H9 (cell line): ENCODE data around the gene TPSB2. TPM values are rescaled to one million over a fixed set of nuclear protein-coding genes. Genes with fewer than 3 reads are reported as not detected.

Experiments used
- DNase-seq: peaks from one replicate; pipeline ENCODE4 v3.0.0-alpha.2; 2017
- H2AFZ ChIP-seq: one replicate; pipeline ENCODE4 v1.6.1; 2013; ENCODE audit warnings: mild to moderate bottlenecking, low read length, control low read depth, moderate library complexity
- H2AK5ac ChIP-seq: 2 replicates; pipeline ENCODE4 v1.6.1; 2013; ENCODE audit warnings: low read length, control low read depth, mixed read lengths; ENCODE audit not compliant: insufficient read length
- H2BK120ac ChIP-seq: one replicate; pipeline ENCODE4 v1.6.1; 2013; ENCODE audit warnings: low read depth, mild to moderate bottlenecking, low read length, control low read depth, inconsistent platforms; ENCODE audit not compliant: poor library complexity, severe bottlenecking
- H2BK12ac ChIP-seq: 2 replicates; pipeline ENCODE4 v1.6.1; 2013; ENCODE audit warnings: low read length, control low read depth, mixed read lengths, low read depth; ENCODE audit not compliant: insufficient read length
- H2BK15ac ChIP-seq: 2 replicates; pipeline ENCODE4 v1.6.1; 2013; ENCODE audit warnings: low read depth, low read length, control low read depth
- H2BK20ac ChIP-seq: one replicate; pipeline ENCODE4 v1.6.1; 2013; ENCODE audit warnings: low read depth, mild to moderate bottlenecking, low read length, control low read depth, inconsistent platforms; ENCODE audit not compliant: poor library complexity, severe bottlenecking
- H2BK5ac ChIP-seq: 2 replicates; pipeline ENCODE4 v1.6.1; 2013; ENCODE audit warnings: low read length, control low read depth, mixed read lengths; ENCODE audit not compliant: insufficient read length
- H3K14ac ChIP-seq: 2 replicates; pipeline ENCODE4 v1.6.1; 2013; ENCODE audit warnings: low read length, control low read depth; ENCODE audit not compliant: insufficient read depth
- H3K18ac ChIP-seq: 2 replicates; pipeline ENCODE4 v1.6.1; 2013; ENCODE audit warnings: low read depth, mild to moderate bottlenecking, mixed read lengths, low read length, control low read depth; ENCODE audit not compliant: insufficient read length
- H3K23ac ChIP-seq: 2 replicates; pipeline ENCODE4 v1.6.1; 2013; ENCODE audit warnings: low read length, control low read depth, mixed read lengths, low read depth; ENCODE audit not compliant: insufficient read length
- H3K23me2 ChIP-seq: 2 replicates; pipeline ENCODE4 v1.6.1; 2013; ENCODE audit warnings: low read depth, mild to moderate bottlenecking, mixed read lengths, low read length, control low read depth; ENCODE audit not compliant: insufficient read length, poor library complexity, severe bottlenecking
- H3K27ac ChIP-seq: 2 replicates; pipeline ENCODE4 v1.5.1; 2013; ENCODE audit warnings: low read length, control low read depth, mixed read lengths, low read depth; ENCODE audit not compliant: insufficient read length
- H3K27me3 ChIP-seq: 2 replicates; pipeline ENCODE4 v1.6.1; 2013; ENCODE audit warnings: low read length, control low read depth, inconsistent platforms; ENCODE audit not compliant: insufficient read depth
- H3K4ac ChIP-seq: 2 replicates; pipeline ENCODE4 v1.6.1; 2013; ENCODE audit warnings: low read depth, mild to moderate bottlenecking, control low read depth, inconsistent platforms, low read length, moderate library complexity
- H3K4me1 ChIP-seq: 2 replicates; pipeline ENCODE4 v1.6.1; 2013; ENCODE audit warnings: low read length, control low read depth, inconsistent platforms; ENCODE audit not compliant: insufficient read depth
- H3K4me2 ChIP-seq: 2 replicates; pipeline ENCODE4 v1.6.1; 2013; ENCODE audit warnings: low read length, control low read depth, mixed read lengths; ENCODE audit not compliant: insufficient read length, insufficient read depth
- H3K56ac ChIP-seq: 2 replicates; pipeline ENCODE4 v1.6.1; 2013; ENCODE audit warnings: low read depth, mild to moderate bottlenecking, mixed read lengths, low read length, control low read depth; ENCODE audit not compliant: insufficient read length
- H3K79me1 ChIP-seq: 2 replicates; pipeline ENCODE4 v1.6.1; 2013; ENCODE audit warnings: low read depth, mild to moderate bottlenecking, moderate library complexity, low read length, control low read depth, inconsistent platforms; ENCODE audit not compliant: insufficient read depth, poor library complexity, severe bottlenecking
- H3K79me2 ChIP-seq: 2 replicates; pipeline ENCODE4 v1.6.1; 2013; ENCODE audit warnings: low read length, control low read depth, inconsistent platforms; ENCODE audit not compliant: insufficient read depth
- H3K9ac ChIP-seq: 2 replicates; pipeline ENCODE4 v1.6.1; 2013; ENCODE audit warnings: low read length, control low read depth, mixed read lengths; ENCODE audit not compliant: insufficient read length; ENCODE audit errors: extremely low read depth
- H3K9me3 ChIP-seq: one replicate; pipeline ENCODE4 v1.6.1; 2013; ENCODE audit warnings: low read depth, low read length, inconsistent platforms; ENCODE audit not compliant: control insufficient read depth
- H3T11ph ChIP-seq: one replicate; pipeline ENCODE4 v1.6.1; 2013; ENCODE audit warnings: mild to moderate bottlenecking, low read length, control low read depth, inconsistent platforms
- H4K20me1 ChIP-seq: one replicate; pipeline ENCODE4 v1.6.1; 2013; ENCODE audit not compliant: control insufficient read depth, insufficient read length, insufficient read depth
- H4K5ac ChIP-seq: 2 replicates; pipeline ENCODE4 v1.6.1; 2013; ENCODE audit warnings: low read depth, mild to moderate bottlenecking, mixed read lengths, low read length, control low read depth; ENCODE audit not compliant: insufficient read length
- H4K8ac ChIP-seq: replicated peaks from 2 replicates; pipeline ENCODE4 v1.6.1; 2013; ENCODE audit warnings: low read length, control low read depth, mixed read lengths, low read depth; ENCODE audit not compliant: insufficient read length
- H4K91ac ChIP-seq: 2 replicates; pipeline ENCODE4 v1.6.1; 2013; ENCODE audit warnings: low read depth, mild to moderate bottlenecking, moderate library complexity, mixed read lengths, low read length, control low read depth; ENCODE audit not compliant: insufficient read length
- H3K27ac Mint-ChIP-seq, 3 experiments: 2 replicates in 2 of 3; 3 replicates in 1 of 3; pipeline ENCODE4 v1.8.0; 2020 to 2021; ENCODE audit warnings: mixed read lengths in 3 of 3, mild to moderate bottlenecking in 1 of 3, moderate library complexity in 1 of 3
- H3K27me3 Mint-ChIP-seq: 2 replicates; pipeline ENCODE4 v1.8.0; 2021; ENCODE audit warnings: low read depth, mild to moderate bottlenecking, moderate library complexity, mixed read lengths
- H3K36me3 Mint-ChIP-seq, 3 experiments: 2 replicates in 2 of 3; 3 replicates in 1 of 3; pipeline ENCODE4 v1.8.0; 2020 to 2021; ENCODE audit warnings: low read depth in 3 of 3, mixed read lengths in 3 of 3; ENCODE audit not compliant: insufficient read depth in 1 of 3
- H3K4me1 Mint-ChIP-seq, 2 experiments: 2 replicates each; pipeline ENCODE4 v1.8.0; 2020; ENCODE audit warnings: mixed read lengths in 2 of 2
- H3K4me3 Mint-ChIP-seq, 2 experiments: 2 replicates in 1 of 2; 3 replicates in 1 of 2; pipeline ENCODE4 v1.8.0; 2020 to 2021; ENCODE audit warnings: mild to moderate bottlenecking in 2 of 2, mixed read lengths in 2 of 2, moderate library complexity in 1 of 2
- H3K9me3 Mint-ChIP-seq, 2 experiments: 2 replicates in 1 of 2; 3 replicates in 1 of 2; pipeline ENCODE4 v1.8.0; 2020; ENCODE audit warnings: mild to moderate bottlenecking in 2 of 2, mixed read lengths in 2 of 2, moderate library complexity in 1 of 2
- CTCF ChIP-seq: fragments of 200-600 bp; sonication (generic); conservative IDR thresholded peaks from 3 replicates; pipeline ENCODE4 v1.8.0; 2021; ENCODE audit warnings: antibody characterized with exemption, mild to moderate bottlenecking
- WGBS: extraction: QIAGEN DNeasy Blood & Tissue Kit; methylation state at CpG from one replicate; pipeline ENCODE4 v1.1.7; 2013; ENCODE audit warnings: missing lambda C conversion rate, low lambda C conversion rate, mixed read lengths; ENCODE audit not compliant: insufficient read length; ENCODE audit errors: extremely low coverage; 5-methylcytosine and 5-hydroxymethylcytosine counted together
- total RNA-seq: library from RNA; stranded (reverse); gene quantifications from 2 replicates; pipeline ENCODE4 v1.2.1, GENCODE V29; 2021

TPSB2 gene
- total RNA-seq, 1 experiment from 2014 or later, result not detected

GRCh38 chr16:1264345-1265089 lies 34.5 kb upstream of the TPSB2 start:
- H2BK12ac ChIP-seq, result no peak overlapping the region
- no peak overlapping the region for H4K91ac ChIP-seq
- no peaks in the 10 kb centered on the region for H3K9me3 ChIP-seq
- no peaks in the 10 kb centered on the region for H4K20me1 ChIP-seq
- peaks cover 11 to 19% of the 10 kb centered on the region in 2 experiments for H3K9me3 Mint-ChIP-seq
- H3K79me2 ChIP-seq, result no peaks in the 10 kb centered on the region
- no peak overlapping the region for H3K23ac ChIP-seq
- no peak overlapping the region for H3K14ac ChIP-seq
- TF ChIP-seq CTCF, result no peak
- H3T11ph ChIP-seq, result no peak overlapping the region
- H3K56ac ChIP-seq, result no peak overlapping the region
- DNase-seq, result no peak
- no peak overlapping the region for H4K5ac ChIP-seq
- H3K27me3 Mint-ChIP-seq, result peaks cover 38% of the 10 kb centered on the region
- no peak overlapping the region for H2BK5ac ChIP-seq
- no peak overlapping the region for H3K27ac ChIP-seq
- H3K4me1 ChIP-seq, result no peaks in the 10 kb centered on the region; the same call in 1 of the 2 replicates
- H2BK120ac ChIP-seq, result no peak overlapping the region
- peaks cover 0 to 4% (median 2%) of the 10 kb centered on the region in 3 experiments; a peak in 3 of 7 replicates for H3K36me3 Mint-ChIP-seq
- H3K4me1 Mint-ChIP-seq, result peaks cover 3 to 9% of the 10 kb centered on the region in 2 experiments
- H2BK15ac ChIP-seq, result no peak overlapping the region
- no peak overlapping the region for H3K18ac ChIP-seq
- no peak overlapping the region for H2BK20ac ChIP-seq
- no peak overlapping the region for H4K8ac ChIP-seq
- WGBS, result no CpG with 5 or more reads among the region's 16 CpGs
- H3K9ac ChIP-seq, result no peak overlapping the region
- H3K27me3 ChIP-seq, result no peaks in the 10 kb centered on the region
- H2AK5ac ChIP-seq, result no peak overlapping the region
- H3K4me3 Mint-ChIP-seq, result peak overlapping the region in 1 of 2 experiments; percentile 12; a peak in 1 of 5 replicates
- H3K4ac ChIP-seq, result no peak overlapping the region
- no peaks in the 10 kb centered on the region for H3K23me2 ChIP-seq
- H3K27ac Mint-ChIP-seq, result peak overlapping the region in 1 of 3 experiments; percentile 51; a peak in 1 of 7 replicates
- H3K4me2 ChIP-seq, result no peak overlapping the region
- H2AFZ ChIP-seq, result no peak overlapping the region
- no peaks in the 10 kb centered on the region for H3K79me1 ChIP-seq
